LNCAP (cell line): ENCODE results near the gene OR6T1.

ENCODE experiments used
- CTCF ChIP-seq: fragments of 450-650 bp; IDR thresholded peaks from 2 replicates; pipeline ENCODE4 v1.5.1; 2017; ENCODE audit warnings: mild to moderate bottlenecking

The OR6T1 gene

GRCh38 chr11:123942413-123942812 lies 1.2 kb downstream of the OR6T1 start:
- no peak for TF ChIP-seq CTCF

DNA sequence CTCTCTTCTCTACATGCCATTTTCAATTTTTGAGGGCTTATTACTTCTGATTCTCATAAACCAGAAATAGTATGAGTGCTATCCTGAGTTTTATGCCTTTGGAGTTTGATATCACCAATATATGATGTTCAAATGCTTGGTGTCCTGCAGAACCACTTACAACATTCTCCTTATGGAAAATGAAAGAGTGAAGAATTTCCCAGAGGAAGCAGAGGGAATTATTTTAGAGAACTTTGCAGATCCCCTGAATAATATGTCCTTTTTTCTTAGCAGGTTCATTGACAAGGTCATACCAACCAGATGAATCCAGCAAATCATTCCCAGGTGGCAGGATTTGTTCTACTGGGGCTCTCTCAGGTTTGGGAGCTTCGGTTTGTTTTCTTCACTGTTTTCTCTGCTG lies 4.3 kb downstream of the OR6T1 start, which contains the start of gene OR4D5:
OR4D5 (plus strand) TSS at position 301 of the 400 bp plus-strand sequence; CDS start at position 301, 0 bp downstream.
- no peak for TF ChIP-seq CTCF

DNA sequence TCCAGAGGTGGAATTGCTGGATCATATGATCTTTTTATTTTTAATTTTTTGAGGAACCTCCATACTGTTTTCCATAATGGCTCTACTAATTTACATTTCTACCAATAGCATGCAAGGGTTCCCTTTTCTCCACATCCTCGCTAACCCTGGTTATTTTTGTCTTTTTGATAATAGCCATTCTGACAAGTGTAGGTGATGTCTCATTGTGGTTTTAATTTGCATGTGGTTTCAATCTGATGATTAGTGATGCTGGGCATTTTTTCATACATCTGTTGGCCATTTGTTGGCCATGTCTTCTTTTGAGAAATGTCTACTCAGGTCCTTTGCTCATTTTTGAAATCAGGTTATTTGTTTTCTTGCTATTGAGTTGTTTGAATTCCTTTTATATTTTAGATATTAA lies 19.6 kb downstream of the OR6T1 start:
- TF ChIP-seq CTCF, result no peak

- no peak for TF ChIP-seq CTCF
Observed at GRCh38 chr11:123920943-123921342, 22.7 kb downstream of the OR6T1 start.

DNA sequence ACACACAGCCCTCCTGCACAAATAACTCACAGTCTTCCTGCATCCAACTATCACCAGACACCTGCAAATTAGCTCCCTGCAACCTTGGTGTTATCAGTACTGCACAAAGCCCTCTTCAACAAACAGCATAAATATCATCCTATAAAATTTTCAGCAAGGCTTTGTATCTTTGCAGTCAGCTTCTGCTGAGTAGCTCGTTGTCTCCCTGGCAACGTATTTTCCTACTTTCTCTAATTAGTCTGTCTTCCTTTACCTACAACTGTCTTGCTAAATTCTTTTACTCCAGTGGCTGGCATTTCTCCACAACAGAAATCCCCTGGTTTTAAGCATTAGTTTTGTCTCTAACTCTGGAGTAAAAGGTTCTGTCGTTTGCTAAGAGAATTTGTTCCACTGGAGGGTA lies 37.8 kb downstream of the OR6T1 start:
- TF ChIP-seq CTCF, result no peak

DNA sequence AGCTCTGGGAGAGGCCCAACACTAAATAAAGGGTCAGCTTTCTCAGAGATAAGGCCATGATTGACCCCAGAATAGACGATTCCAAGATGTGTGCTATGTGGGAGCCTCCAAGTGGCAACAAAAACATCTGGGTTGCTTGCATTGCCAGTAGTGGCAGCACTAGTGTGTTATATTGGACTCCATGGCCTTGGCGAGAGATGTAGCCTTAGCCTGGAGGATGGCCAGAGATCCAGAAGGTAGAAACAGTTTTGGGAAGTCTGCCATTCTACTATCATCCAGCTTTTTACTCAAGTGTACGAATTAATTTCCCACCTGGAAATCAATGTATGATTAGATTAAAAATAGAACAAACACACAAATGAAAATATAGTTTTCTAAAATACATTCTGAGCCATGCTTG lies 38.7 kb downstream of the OR6T1 start:
- no peak for TF ChIP-seq CTCF

DNA sequence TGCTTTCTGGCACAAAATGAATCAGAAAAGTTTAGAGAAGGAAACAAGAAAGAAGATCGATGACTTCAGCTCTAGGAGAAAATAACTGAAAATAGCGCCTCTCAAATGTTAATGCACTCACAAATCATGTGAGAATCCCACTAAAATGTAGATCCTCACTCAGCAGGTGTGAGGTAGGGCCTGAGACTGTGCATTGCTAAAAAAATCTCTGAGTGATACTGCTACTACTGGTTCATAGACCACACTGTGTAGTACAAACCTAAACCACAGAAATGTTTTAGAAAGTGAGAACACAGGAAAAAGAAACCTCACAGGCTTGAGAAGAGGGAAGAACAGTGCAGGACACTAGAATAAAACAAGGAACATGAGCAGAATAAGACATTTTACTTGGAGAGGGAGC lies 39.7 kb downstream of the OR6T1 start:
- TF ChIP-seq CTCF, result no peak

DNA sequence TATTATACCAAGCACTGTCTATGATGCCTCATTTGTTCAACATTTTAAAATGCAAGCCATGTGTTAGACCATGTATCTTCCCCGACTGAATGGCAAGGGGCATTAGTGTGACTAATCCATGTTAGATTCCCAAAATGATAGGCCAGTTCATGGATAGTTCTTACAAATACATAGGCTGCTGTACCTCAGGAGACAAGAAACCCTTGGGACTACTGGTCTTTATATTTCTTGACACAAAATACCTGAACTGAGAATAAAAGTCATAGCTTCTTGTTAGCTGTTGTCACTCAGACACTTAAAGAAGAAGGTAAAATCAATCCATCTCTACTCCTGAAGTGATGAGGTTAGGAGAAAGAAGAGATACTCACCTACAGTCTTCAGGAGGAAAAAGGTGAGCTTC lies 41.8 kb downstream of the OR6T1 start, which contains the start of gene OR8D4:
OR8D4 (plus strand) TSS at position 301 of the 400 bp plus-strand sequence. CDS start 4,265 bp downstream, outside the sequence.
- no peak for TF ChIP-seq CTCF
